NCI-H1694 (cell line): Measurements from ENCODE around the gene AK4.
A peak's percentile ranks its signal among the peaks of the same experiment; 100 is the strongest.
"Not testable (repeated sequence)": the region's sequence is repeated elsewhere in the genome, so short reads cannot be mapped to it uniquely, and the experiment has no call there.

Source experiments
- DNase-seq: peaks from one replicate; lab custom pipeline; 2025; lab: John Stamatoyannopoulos, UW

AK4 gene

GRCh38 chr1:65214340-65215027, 66.5 kb downstream of the AK4 start:
- no peak for DNase-seq

GRCh38 chr1:65216989-65217388, 69.0 kb downstream of the AK4 start:
- no peak for DNase-seq

- DNase-seq: no peak
These were observed 73.8 kb downstream of the AK4 start for GRCh38 chr1:65221638-65222339.

DNA sequence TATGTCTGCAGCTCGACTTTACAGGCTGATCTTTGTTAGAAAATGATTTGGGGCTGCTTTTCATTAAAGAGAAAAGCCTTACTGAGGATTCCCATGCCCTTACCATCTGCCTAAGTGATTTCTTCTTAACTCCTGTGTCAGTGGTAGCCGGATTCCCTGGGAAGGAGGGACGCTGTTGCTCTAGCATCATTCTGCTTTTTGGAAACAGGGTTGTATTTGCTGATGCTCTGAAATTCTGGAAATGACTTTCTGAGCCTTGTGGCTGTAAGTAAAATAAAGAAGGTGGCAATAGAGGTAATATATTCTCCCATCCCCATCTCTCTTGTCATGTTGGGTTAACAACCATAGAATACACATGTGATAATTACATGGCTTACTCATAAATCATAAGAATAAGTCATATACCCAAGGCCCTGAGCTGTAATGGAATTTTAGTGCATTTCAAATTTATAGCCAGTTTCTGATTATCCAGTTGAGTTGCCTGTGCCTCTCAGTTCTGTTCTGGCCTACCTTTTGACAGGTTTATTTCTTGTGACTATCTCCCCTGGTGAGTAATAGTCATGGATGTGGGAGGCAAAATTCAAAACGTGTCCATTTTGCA, 74.4 kb downstream of the AK4 start:
- DNase-seq: no peak

GRCh38 chr1:65224681-65225091, 76.7 kb downstream of the AK4 start:
- no peak for DNase-seq

- no peak for DNase-seq
These were observed 77.2 kb downstream of the AK4 start for GRCh38 chr1:65225179-65225578.

- no peak for DNase-seq
These were observed 81.2 kb downstream of the AK4 start for GRCh38 chr1:65229201-65229600.

- DNase-seq: no peak
These were observed 81.8 kb downstream of the AK4 start for GRCh38 chr1:65229754-65230339.

- DNase-seq: no peak
These were observed 82.9 kb downstream of the AK4 start for GRCh38 chr1:65230731-65231481.

DNA sequence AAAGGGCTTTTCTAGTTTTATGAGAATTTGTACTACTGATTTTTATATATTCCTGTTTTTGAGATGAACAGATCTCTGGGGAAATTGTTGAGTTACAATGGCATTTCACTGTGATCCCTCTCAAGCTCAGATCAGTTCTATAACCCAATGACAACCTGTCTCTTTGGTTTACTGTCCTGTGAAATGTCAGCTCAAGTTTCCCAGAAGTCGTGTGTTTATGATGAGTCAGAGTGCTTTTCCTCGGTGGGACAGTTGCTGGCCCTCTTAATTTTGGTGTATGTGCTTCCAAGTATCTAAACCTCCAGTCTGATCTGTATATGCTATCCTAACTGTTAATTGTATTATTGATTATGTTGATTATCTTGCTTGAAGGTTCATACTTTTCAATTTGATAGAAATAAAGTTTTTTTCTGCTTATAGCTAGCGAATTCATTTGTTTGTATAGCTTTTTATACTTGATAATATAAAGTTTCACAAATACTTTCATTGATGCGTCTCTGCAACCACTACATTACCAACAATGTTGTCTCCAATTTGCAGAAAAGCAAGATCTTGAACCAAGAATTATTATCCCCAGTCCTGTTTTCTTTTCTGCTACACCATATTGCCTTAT, 83.8 kb downstream of the AK4 start:
- no peak for DNase-seq

DNA sequence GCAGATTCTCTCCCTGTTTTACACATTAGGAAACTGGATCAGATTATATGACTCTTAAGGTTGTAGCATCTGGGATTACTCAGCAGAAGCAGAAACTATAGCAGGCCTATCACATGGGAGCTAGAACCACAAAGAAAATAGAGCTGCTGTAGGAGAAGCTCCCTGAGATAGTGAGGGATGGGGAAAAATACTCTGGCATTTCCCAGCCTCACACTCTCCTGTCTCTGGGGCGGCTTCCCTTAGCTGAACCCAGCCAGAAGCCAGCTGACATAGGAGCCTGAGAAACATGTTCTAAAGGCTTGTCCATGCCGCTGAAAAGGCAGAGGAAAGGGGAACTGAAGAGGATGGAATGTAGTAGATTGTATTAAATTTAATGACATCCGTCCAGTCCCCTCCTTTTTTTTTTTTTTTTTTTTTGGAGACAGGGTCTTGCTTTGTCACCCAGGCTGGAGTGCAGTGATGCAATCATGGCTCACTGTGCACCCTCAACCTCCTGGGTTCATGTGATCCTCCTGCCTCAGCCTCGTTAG, 84.5 kb downstream of the AK4 start:
- no peak for DNase-seq

- DNase-seq: no peak
These were observed 85.8 kb downstream of the AK4 start for GRCh38 chr1:65233782-65234181.

GRCh38 chr1:65235867-65236805, 88.1 kb downstream of the AK4 start:
- peak; percentile 79 for DNase-seq

DNA sequence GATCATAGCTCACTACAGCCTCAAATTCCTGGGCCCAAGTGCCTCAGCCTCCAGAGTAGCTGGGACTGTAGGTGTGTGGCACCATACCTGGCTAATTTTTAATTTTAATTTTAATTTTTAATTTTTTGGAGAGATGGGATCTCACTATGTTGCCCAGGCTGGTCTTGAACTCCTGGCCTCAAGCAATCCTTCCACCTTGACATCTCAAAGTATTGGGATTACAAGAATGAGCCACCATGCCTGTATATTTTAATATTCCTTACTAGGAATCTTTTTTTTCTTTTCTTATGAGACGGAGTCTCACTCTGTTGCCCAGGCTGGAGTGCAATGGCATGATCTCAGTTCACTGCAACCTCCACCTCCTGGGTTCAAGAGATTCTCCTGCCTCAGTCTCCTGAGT, 89.1 kb downstream of the AK4 start:
- not testable (repeated sequence) for DNase-seq

DNA sequence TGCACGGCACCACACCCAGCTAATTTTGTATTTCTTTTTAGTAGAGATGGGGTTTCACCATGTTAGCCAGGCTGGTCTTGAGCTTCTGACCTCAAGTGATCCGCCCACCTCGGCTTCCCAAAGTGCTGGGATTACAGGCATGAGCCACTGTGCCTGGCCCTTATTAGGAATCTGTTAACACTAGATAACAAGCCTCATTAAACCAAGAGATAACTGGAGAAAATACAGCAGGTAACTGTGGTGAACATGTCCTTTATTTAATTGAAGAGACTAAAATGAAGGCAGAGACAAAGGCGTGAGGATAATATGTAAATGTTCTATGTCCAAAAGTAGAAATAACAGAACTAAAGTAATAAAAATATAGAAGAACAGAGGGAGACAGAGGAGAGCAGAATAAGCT, 89.5 kb downstream of the AK4 start:
- no peak for DNase-seq

DNA sequence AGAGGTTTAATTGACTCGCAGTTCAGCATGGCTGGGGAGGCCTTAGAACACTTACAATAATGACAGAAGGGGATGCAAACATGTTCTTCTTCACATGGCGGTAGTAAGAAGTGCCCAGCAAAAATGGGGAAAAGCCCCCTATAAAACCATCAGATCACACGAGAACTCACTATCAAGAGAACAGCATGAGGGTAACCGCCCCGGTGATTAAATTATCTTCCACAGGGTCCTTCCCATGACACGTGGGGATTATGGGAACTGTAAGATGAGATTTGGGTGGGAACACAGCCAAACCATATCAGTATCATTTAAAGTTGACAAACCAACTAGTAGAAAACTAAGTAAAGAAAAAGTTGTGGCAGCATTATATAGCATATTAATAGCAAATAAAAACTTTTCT, 90.0 kb downstream of the AK4 start:
- no peak for DNase-seq

- no peak for DNase-seq
These were observed 95.5 kb downstream of the AK4 start for GRCh38 chr1:65243491-65243890.

- no peak for DNase-seq
These were observed 97.3 kb downstream of the AK4 start for GRCh38 chr1:65245295-65245694.

- no peak for DNase-seq
These were observed 99.7 kb downstream of the AK4 start for GRCh38 chr1:65247419-65248359.
